ENCODE results near the gene EYA2.

Gene EYA2

GRCh38 chr20:47237715-47238114, 343.1 kb downstream of the EYA2 start:
- DNase-seq = no peak
